Fibroblast of skin of left biceps (primary cell): ENCODE measurements around the gene OBP2B.

Experiments
- DNase-seq, 2 experiments: peaks; one replicate each; pipeline ENCODE4 v3.0.0-alpha.2; 2013; ENCODE audit warnings: low read depth in 2 of 2

Gene OBP2B

GRCh38 chr9:133167096-133167730, 41.8 kb downstream of the OBP2B start:
- DNase-seq: no peak

GRCh38 chr9:133166392-133166791, 42.7 kb downstream of the OBP2B start:
- no peak for DNase-seq

- no peak for DNase-seq
These were observed 43.7 kb downstream of the OBP2B start for GRCh38 chr9:133165452-133165730.

- no peak for DNase-seq
These were observed 44.9 kb downstream of the OBP2B start for GRCh38 chr9:133164191-133164590.

GRCh38 chr9:133163504-133164172, 45.4 kb downstream of the OBP2B start, which contains the start of gene GBGT1:
Gene GBGT1 (minus strand): TSS chr9:133163914. CDS start chr9:133162412, 1,502 bp downstream.
- DNase-seq: no peak

- no peak for DNase-seq
These were observed 46.1 kb downstream of the OBP2B start for GRCh38 chr9:133162861-133163503.

- no peak for DNase-seq
These were observed 47.5 kb downstream of the OBP2B start for GRCh38 chr9:133161547-133161950.

- DNase-seq: no peak
These were observed 48.1 kb downstream of the OBP2B start for GRCh38 chr9:133160742-133161546.

- DNase-seq: no peak
These were observed 50.4 kb downstream of the OBP2B start for GRCh38 chr9:133158695-133159094.
